Heart left ventricle (tissue), 13 donors: ENCODE measurements around the gene DYNLL1.

Source experiments
- POLR2A ChIP-seq, 2 donors: fragments of 450-650 bp; IDR thresholded peaks; one replicate each; pipeline ENCODE4 v1.6.1; 2017; ENCODE audit warnings: antibody characterized with exemption in 2 of 2, mild to moderate bottlenecking in 2 of 2, moderate library complexity in 2 of 2
- TF ChIP-seq, protein P1 (sequence below), 12 donors: fragments of 200-600 bp; sonication (generic) in 4 of 12; IDR thresholded peaks; one replicate each; pipeline versions ENCODE4 v1.5.0 to v1.8.0; 2018 to 2022; ENCODE audit warnings: antibody characterized with exemption in 12 of 12, mild to moderate bottlenecking in 5 of 12
- donor health status: ischemic (EF 13 %, LVEDD 7.1; RV severe dilation, severe dysfunction).
- donor health status: DM: no; HTN: yes; CAD: no.
- donor health status: DM: no; HTN: no; CAD: no.
- donor health status: ischemic (EF 25% LVEDD 6.9; RV normal size, moderate dysfunction).
- donor health status: ischemic (EF 25% LVEDD 5.7; RV mildly dilated, moderate dysfunction).
- donor health status: ischemic (EF 35%, LVEDD 5.7; RV mildly dilated, moderate dysfunction).
- donor health status: nonischemic (EF 11% LVEDD 7.7; RV severe dilation, severe dysfunction).
- donor health status: DM: yes; HTN: yes; CAD: no.
- donor health status: PGD.
- donor health status: ischemic (EF 29% LVEDD 5.4; RV normal size, mild dysfunction).
- donor health status: nonischemic (EF 23%, LVEDD 6.1; RV moderate dilation, normal function).

DNA sequence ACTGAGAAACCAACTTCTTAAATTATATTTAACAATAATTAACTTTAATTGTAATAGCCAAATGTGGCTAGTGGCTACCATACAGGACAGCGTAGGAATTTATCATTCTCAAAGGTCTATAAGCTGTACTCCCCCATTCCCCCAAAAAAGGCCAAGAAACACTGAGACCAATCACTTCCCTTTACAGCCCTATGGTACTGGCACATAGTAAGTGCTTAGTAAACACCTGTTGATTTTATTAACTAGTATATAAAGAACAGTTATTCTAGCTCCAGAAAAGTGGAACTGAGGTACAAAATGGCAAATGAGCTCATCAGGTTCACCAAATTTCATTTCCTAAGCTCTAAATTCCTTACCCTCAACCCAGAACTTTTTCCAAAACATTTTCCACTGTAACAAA, 20.3 kb upstream of the DYNLL1 start:
- TF ChIP-seq, protein P1, sequence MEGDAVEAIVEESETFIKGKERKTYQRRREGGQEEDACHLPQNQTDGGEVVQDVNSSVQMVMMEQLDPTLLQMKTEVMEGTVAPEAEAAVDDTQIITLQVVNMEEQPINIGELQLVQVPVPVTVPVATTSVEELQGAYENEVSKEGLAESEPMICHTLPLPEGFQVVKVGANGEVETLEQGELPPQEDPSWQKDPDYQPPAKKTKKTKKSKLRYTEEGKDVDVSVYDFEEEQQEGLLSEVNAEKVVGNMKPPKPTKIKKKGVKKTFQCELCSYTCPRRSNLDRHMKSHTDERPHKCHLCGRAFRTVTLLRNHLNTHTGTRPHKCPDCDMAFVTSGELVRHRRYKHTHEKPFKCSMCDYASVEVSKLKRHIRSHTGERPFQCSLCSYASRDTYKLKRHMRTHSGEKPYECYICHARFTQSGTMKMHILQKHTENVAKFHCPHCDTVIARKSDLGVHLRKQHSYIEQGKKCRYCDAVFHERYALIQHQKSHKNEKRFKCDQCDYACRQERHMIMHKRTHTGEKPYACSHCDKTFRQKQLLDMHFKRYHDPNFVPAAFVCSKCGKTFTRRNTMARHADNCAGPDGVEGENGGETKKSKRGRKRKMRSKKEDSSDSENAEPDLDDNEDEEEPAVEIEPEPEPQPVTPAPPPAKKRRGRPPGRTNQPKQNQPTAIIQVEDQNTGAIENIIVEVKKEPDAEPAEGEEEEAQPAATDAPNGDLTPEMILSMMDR (IDR thresholded peaks at IDR 0.05) = no peak
- TF ChIP-seq POLR2A (IDR thresholded peaks at IDR 0.05) = no peak
